GM12878 (cell line): ENCODE data around the gene GRK1. TPM values are rescaled to one million over a fixed set of nuclear protein-coding genes. Genes with fewer than 3 reads are reported as not detected.

Experiments
- ATAC-seq: fragments of 200-7000 bp; cut with Tn5 transposase; 3 replicates; pipeline ENCODE4 v1.9.1; 2020; ENCODE audit warnings: mild to moderate bottlenecking, moderate library complexity
- BruUV-seq: library from RNA; stranded (reverse); fragments of 400-500 nt; replicated peaks from 2 replicates; lab custom pipeline; 2021; lab: Mats Ljungman, UMichigan
- CTCF ChIA-PET: fragments of 300-600 bp; sonication (Branson Sonifier 250); formaldehyde crosslinking; extraction: SDS; loops from one replicate; lab custom pipeline; 2021; ENCODE audit warnings: inconsistent platforms; lab: Yijun Ruan, JAX
- POLR2A ChIA-PET: fragments of 350-600 bp; formaldehyde crosslinking; extraction: SDS; loops from one replicate; lab custom pipeline; 2021; ENCODE audit warnings: inconsistent platforms; lab: Charles Lee
- RAD21 ChIA-PET: fragments of 300-600 bp; sonication (Branson Sonifier 250); formaldehyde crosslinking; loops from one replicate; lab custom pipeline; 2023; ENCODE audit warnings: antibody characterized with exemption; ENCODE audit not compliant: unreplicated experiment; lab: Charles Lee
- SMC1A ChIA-PET: fragments of 300-600 bp; sonication (Branson Sonifier 250); formaldehyde crosslinking; loops from one replicate; lab custom pipeline; 2023; ENCODE audit not compliant: unreplicated experiment, uncharacterized antibody; lab: Charles Lee
- DNase-seq: peaks from one replicate; pipeline ENCODE4 v3.0.0-alpha.2; 2011; ENCODE audit warnings: low read depth, low spot score
- FAIRE-seq: peaks from 3 replicates; lab custom pipeline; 2011; peaks lifted over from hg19 to GRCh38; lab: Jason Lieb, UNC
- H2AFZ ChIP-seq: 2 replicates; pipeline ENCODE4 v1.6.0; 2011; ENCODE audit warnings: low read depth, low read length, control low read depth; ENCODE audit not compliant: control insufficient read depth
- H3K27ac ChIP-seq: 2 replicates; pipeline ENCODE4 v1.5.1; 2011; ENCODE audit warnings: control low read depth; ENCODE audit not compliant: control insufficient read depth, insufficient read depth
- H3K27me3 ChIP-seq, 2 experiments: replicated peaks in 1 of 2; 2 replicates each; pipeline versions ENCODE4 v1.6.0 to v1.6.1; 2011; ENCODE audit warnings: low read length in 1 of 2; ENCODE audit not compliant: control insufficient read depth in 2 of 2, insufficient read depth in 2 of 2
- H3K36me3 ChIP-seq, 2 experiments: 2 replicates each; pipeline ENCODE4 v1.5.1; 2011; ENCODE audit warnings: low read length in 1 of 2; ENCODE audit not compliant: control insufficient read depth in 2 of 2, insufficient read depth in 2 of 2
- H3K4me1 ChIP-seq: 2 replicates; pipeline ENCODE4 v1.6.1; 2011; ENCODE audit warnings: mild to moderate bottlenecking, low read length, moderate library complexity, mixed read lengths; ENCODE audit not compliant: control insufficient read depth, insufficient read depth
- H3K4me2 ChIP-seq: 2 replicates; pipeline ENCODE4 v1.6.0; 2011; ENCODE audit warnings: control low read depth; ENCODE audit not compliant: control insufficient read depth, insufficient read depth
- H3K4me3 ChIP-seq: fragments of 200-600 bp; sonication (generic); 2 replicates; pipeline ENCODE4 v1.5.1; 2016
- H3K79me2 ChIP-seq: 2 replicates; pipeline ENCODE4 v1.6.0; 2011; ENCODE audit warnings: low read length; ENCODE audit not compliant: control insufficient read depth, insufficient read depth
- H3K9ac ChIP-seq: 2 replicates; pipeline ENCODE4 v1.8.0; 2011; ENCODE audit warnings: low read length, control low read depth, mixed read lengths; ENCODE audit not compliant: control insufficient read depth, insufficient read depth
- H3K9me3 ChIP-seq: replicated peaks from 3 replicates; pipeline ENCODE4 v1.5.1; 2011; ENCODE audit warnings: mild to moderate bottlenecking, low read length; ENCODE audit not compliant: control insufficient read depth, insufficient read depth
- H4K20me1 ChIP-seq: 2 replicates; pipeline ENCODE4 v1.6.0; 2011; ENCODE audit not compliant: control insufficient read depth, insufficient read depth
- ASH2L ChIP-seq: fragments of 300-600, 200-600 bp; sonication (generic); IDR thresholded peaks from 2 replicates; pipeline ENCODE4 v1.6.1; 2017; ENCODE audit warnings: low read depth, mild to moderate bottlenecking, borderline replicate concordance
- CUX1 ChIP-seq: IDR thresholded peaks from 2 replicates; pipeline ENCODE4 v1.6.1; 2012; ENCODE audit warnings: improper control_type of control experiment, low read depth, low read length; ENCODE audit not compliant: insufficient replicate concordance
- EED ChIP-seq: sonication (generic); IDR thresholded peaks from 2 replicates; pipeline ENCODE4 v1.6.1; 2016; ENCODE audit warnings: antibody characterized with exemption, low read depth
- JUND ChIP-seq: IDR thresholded peaks from 2 replicates; pipeline ENCODE4 v1.6.1; 2012; ENCODE audit warnings: low read depth, mild to moderate bottlenecking, low read length, improper control_type of control experiment, moderate library complexity
- POLR2AphosphoS2 ChIP-seq: IDR thresholded peaks from 2 replicates; pipeline ENCODE4 v1.6.1; 2011; ENCODE audit warnings: low read depth, mild to moderate bottlenecking, low read length, improper control_type of control experiment, moderate library complexity
- RBBP5 ChIP-seq: fragments of 200-600 bp; sonication (generic); conservative IDR thresholded peaks from 2 replicates; pipeline ENCODE4 v1.6.1; 2016
- RELB ChIP-seq: fragments of 450-650 bp; IDR thresholded peaks from 2 replicates; pipeline ENCODE4 v1.6.1; 2017; ENCODE audit warnings: low read depth, mild to moderate bottlenecking, moderate library complexity
- TBL1XR1 ChIP-seq: IDR thresholded peaks from 2 replicates; pipeline ENCODE4 v1.6.1; 2012; ENCODE audit warnings: low read depth, low read length, improper control_type of control experiment
- ZBTB40 ChIP-seq: fragments of 450-650 bp; IDR thresholded peaks from 2 replicates; pipeline ENCODE4 v1.6.1; 2016; ENCODE audit warnings: mild to moderate bottlenecking, moderate library complexity, borderline replicate concordance
- ZNF207 ChIP-seq: fragments of 450-650 bp; IDR thresholded peaks from 2 replicates; pipeline ENCODE4 v1.6.1; 2014; ENCODE audit warnings: antibody characterized with exemption, mild to moderate bottlenecking, borderline replicate concordance
- ZNF217 ChIP-seq: fragments of 450-650 bp; IDR thresholded peaks from 2 replicates; pipeline ENCODE4 v1.6.1; 2017; ENCODE audit warnings: antibody characterized with exemption, mild to moderate bottlenecking
- ZZZ3 ChIP-seq: IDR thresholded peaks from 2 replicates; pipeline ENCODE4 v1.6.1; 2011; ENCODE audit warnings: low read depth; ENCODE audit not compliant: control insufficient read depth, insufficient read length
- WGBS: methylation state at CpG from one replicate; pipeline ENCODE4 v1.1.6; 2016; ENCODE audit warnings: low lambda C conversion rate; ENCODE audit not compliant: insufficient replicate concordance, insufficient coverage; ENCODE audit errors: missing lambda C conversion rate; 5-methylcytosine and 5-hydroxymethylcytosine counted together
- in situ Hi-C: fragments of 300-500 bp; cut with MboI; formaldehyde crosslinking; loops from 9 replicates; pipeline ENCODE4 v1.14.3; 2018; ENCODE audit warnings: mixed read lengths
- intact Hi-C: fragments of 100-400 bp; cut with micrococcal nuclease; formaldehyde crosslinking; loops from one replicate; pipeline ENCODE4 v1.14.2; 2022; ENCODE audit not compliant: unreplicated experiment
- polyA plus RNA-seq, 11 experiments: library from polyadenylated mRNA; depleted of rRNA in 4 of 11; unstranded in 6 of 11; stranded (reverse) in 5 of 11; fragments of >200 nt; fragmentation: Nextera tagmentation in 4 of 11; fragmentation: Illumina TruSeq in 1 of 11; extraction: Ambion mirVana in 4 of 11; extraction: Trizol in 1 of 11; gene quantifications; 1 replicate in 1 of 11; 2 replicates in 10 of 11; pipeline versions ENCODE4 v1.2.1 to v1.2.3, GENCODE V29; 2011 to 2016; ENCODE audit warnings: inconsistent platforms in 2 of 11, missing spikeins in 2 of 11, low read depth in 1 of 11
- total RNA-seq, 4 experiments: library from RNA; depleted of rRNA in 3 of 4; stranded (reverse); fragments of >200 nt in 3 of 4; fragmentation: Illumina TruSeq in 1 of 4; extraction: Trizol in 1 of 4; gene quantifications; 2 replicates each; pipeline versions ENCODE4 v1.2.1 to v1.2.3, GENCODE V29; 2013 to 2021

Gene GRK1
- total and polyA plus RNA-seq, 10 of the 15 experiments (the other 5 are each of a cell fraction or from before 2014, with no cell fraction given), result under 0.01 to 0.04 TPM; not detected in 8

GRCh38 chr13:113774177-113775107 is 107.4 kb downstream of the GRK1 start:
- Histone ChIP-seq H3K27me3 (no peaks in the 10 kb centered on the region), H3K9ac (no peak overlapping the region), H3K79me2 (no peaks in the 10 kb centered on the region), H3K4me2 (no peak overlapping the region), H3K4me1 (no peaks in the 10 kb centered on the region), H2AFZ (no peak overlapping the region), H3K36me3 (no peaks in the 10 kb centered on the region), H3K27ac (no peak overlapping the region), H3K4me3 (no peak overlapping the region), H4K20me1 (no peaks in the 10 kb centered on the region), H3K9me3 (no peaks in the 10 kb centered on the region)
- peak; percentile 91 for FAIRE-seq
- DNase-seq, result no peak
- CTCF ChIA-PET, result no interaction called here
- 68% methylated on average over 9 of the region's 9 CpGs for WGBS
- no peak for ATAC-seq
- SMC1A ChIA-PET, result no interaction called here
- POLR2A ChIA-PET, result no interaction called here
- in situ Hi-C loops (no loop called here), intact Hi-C loops (no loop called here)
- no TSS peak for BruUV-seq
- RAD21 ChIA-PET, result no interaction called here
- TF ChIP-seq RELB, result no peak
- no peak for TF ChIP-seq TBL1XR1
- no peak for TF ChIP-seq ZBTB40
- TF ChIP-seq ZZZ3, result no peak
- no peak for TF ChIP-seq POLR2AphosphoS2
- no peak for TF ChIP-seq JUND
- TF ChIP-seq EED, result no peak
- no peak for TF ChIP-seq CUX1
- no peak for TF ChIP-seq ASH2L
- no peak for TF ChIP-seq ZNF217
- TF ChIP-seq ZNF207, result no peak
- TF ChIP-seq RBBP5, result no peak
